ENCODE results near the gene ZNF423.

Gene ZNF423

GRCh38 chr16:49637933-49638672, 217.8 kb downstream of the ZNF423 start:
- Histone ChIP-seq H3K9ac (ENCODE audit: low read depth, low read length) (no peak overlapping the region), H3K4me2 (ENCODE audit: low read length) (no peak overlapping the region)

GRCh38 chr16:49637511-49637910, 218.4 kb downstream of the ZNF423 start:
- Histone ChIP-seq H3K9ac (ENCODE audit: low read depth, low read length) (no peak overlapping the region), H3K9me3 (replicated peaks; ENCODE audit: low read length) (no peaks in the 10 kb centered on the region), H3K36me3 (ENCODE audit: insufficient read depth, low read length) (no peaks in the 10 kb centered on the region), H3K4me1 (ENCODE audit: control insufficient read depth, insufficient read depth, low read length) (peaks cover 19% of the 10 kb centered on the region), H3K4me3 (ENCODE audit: low read length) (no peak overlapping the region), H3K27me3 (ENCODE audit: control insufficient read depth, insufficient read depth, low read length) (no peaks in the 10 kb centered on the region), H3K4me2 (ENCODE audit: low read length) (no peak overlapping the region)

More at GRCh38 chr16:49637933-49638672, 217.8 kb downstream of the ZNF423 start:
- Histone ChIP-seq H3K9me3 (replicated peaks; ENCODE audit: low read length) (no peaks in the 10 kb centered on the region), H3K27me3 (ENCODE audit: control insufficient read depth, insufficient read depth, low read length) (no peaks in the 10 kb centered on the region), H3K4me1 (ENCODE audit: control insufficient read depth, insufficient read depth, low read length) (peaks cover 25% of the 10 kb centered on the region), H3K36me3 (ENCODE audit: insufficient read depth, low read length) (no peaks in the 10 kb centered on the region), H3K4me3 (ENCODE audit: low read length) (no peak overlapping the region)

GRCh38 chr16:49636608-49637007, 219.3 kb downstream of the ZNF423 start:
- H3K9ac ChIP-seq (ENCODE audit: low read depth, low read length), result no peak overlapping the region
- H3K4me2 ChIP-seq (ENCODE audit: low read length), result no peak overlapping the region
- no peaks in the 10 kb centered on the region for H3K36me3 ChIP-seq (ENCODE audit: insufficient read depth, low read length)
- H3K4me1 ChIP-seq (ENCODE audit: control insufficient read depth, insufficient read depth, low read length), result peaks cover 23% of the 10 kb centered on the region
- H3K4me3 ChIP-seq (ENCODE audit: low read length), result no peak overlapping the region
- H3K9me3 ChIP-seq (replicated peaks; ENCODE audit: low read length), result no peaks in the 10 kb centered on the region
- H3K27me3 ChIP-seq (ENCODE audit: control insufficient read depth, insufficient read depth, low read length), result no peaks in the 10 kb centered on the region

DNA sequence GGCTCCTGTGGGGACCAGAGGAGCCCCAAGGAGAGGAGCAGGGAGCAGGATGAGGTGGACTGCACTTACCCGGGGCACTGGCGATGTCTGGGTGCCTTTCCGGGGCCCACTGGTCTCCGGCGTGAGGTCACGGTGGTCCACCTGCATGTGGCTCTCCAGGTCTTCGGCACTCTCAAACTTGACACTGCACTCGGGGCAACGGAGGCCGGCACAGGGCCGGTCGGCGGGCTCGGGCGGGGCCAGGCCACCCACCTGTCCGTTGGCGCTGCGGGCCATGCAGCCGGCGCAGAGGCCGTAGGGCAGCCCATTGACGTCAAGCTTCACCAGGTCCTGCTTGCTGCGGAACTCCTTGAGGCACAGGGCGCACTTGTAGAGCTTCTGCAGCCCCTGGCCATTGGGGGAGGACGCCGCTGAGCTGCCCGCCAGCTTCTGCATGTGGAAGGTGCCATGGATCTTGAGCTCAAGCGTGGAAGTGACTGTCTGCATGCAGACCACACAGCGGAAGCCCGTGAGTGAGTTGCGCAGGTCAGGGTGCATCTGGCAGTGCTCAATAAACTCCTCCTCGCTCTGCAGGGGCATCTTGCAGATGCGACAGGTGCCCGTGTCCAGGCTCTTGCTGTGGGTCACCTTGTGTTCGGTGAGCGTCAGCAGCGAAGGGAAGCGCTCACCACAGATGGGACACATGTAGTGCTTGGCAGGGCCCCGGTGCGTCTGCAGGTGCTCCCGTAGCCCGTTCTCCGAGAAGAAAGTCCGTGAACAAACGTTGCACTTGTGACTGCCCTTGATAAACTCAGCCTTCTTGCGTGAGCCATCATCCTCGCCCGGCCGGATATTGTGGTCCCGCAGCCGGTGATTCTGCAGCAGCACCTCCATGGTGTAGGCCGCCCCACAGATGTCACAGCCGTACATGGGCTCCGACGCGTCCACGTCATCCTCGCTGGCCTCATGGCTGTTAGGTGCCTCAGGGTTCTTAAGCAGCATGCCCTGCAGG, 220.0 kb downstream of the ZNF423 start:
- Histone ChIP-seq H3K36me3 (ENCODE audit: insufficient read depth, low read length) (no peaks in the 10 kb centered on the region), H3K9ac (ENCODE audit: low read depth, low read length) (no peak overlapping the region), H3K27me3 (ENCODE audit: control insufficient read depth, insufficient read depth, low read length) (no peaks in the 10 kb centered on the region), H3K4me3 (ENCODE audit: low read length) (no peak overlapping the region), H3K4me2 (ENCODE audit: low read length) (no peak overlapping the region), H3K9me3 (replicated peaks; ENCODE audit: low read length) (no peaks in the 10 kb centered on the region), H3K4me1 (ENCODE audit: control insufficient read depth, insufficient read depth, low read length) (peaks cover 28% of the 10 kb centered on the region)

- H3K27me3 ChIP-seq (ENCODE audit: control insufficient read depth, insufficient read depth, low read length), result no peaks in the 10 kb centered on the region
- no peak overlapping the region for H3K9ac ChIP-seq (ENCODE audit: low read depth, low read length)
- no peaks in the 10 kb centered on the region for H3K9me3 ChIP-seq (replicated peaks; ENCODE audit: low read length)
Observed at GRCh38 chr16:49635009-49635350, 220.9 kb downstream of the ZNF423 start.

GRCh38 chr16:49634235-49635008, 221.5 kb downstream of the ZNF423 start:
- Histone ChIP-seq H3K27me3 (ENCODE audit: control insufficient read depth, insufficient read depth, low read length) (no peaks in the 10 kb centered on the region), H3K4me2 (ENCODE audit: low read length) (no peak overlapping the region), H3K4me3 (ENCODE audit: low read length) (no peak overlapping the region), H3K9ac (ENCODE audit: low read depth, low read length) (no peak overlapping the region), H3K4me1 (ENCODE audit: control insufficient read depth, insufficient read depth, low read length) (peaks cover 19% of the 10 kb centered on the region), H3K9me3 (replicated peaks; ENCODE audit: low read length) (no peaks in the 10 kb centered on the region), H3K36me3 (ENCODE audit: insufficient read depth, low read length) (no peaks in the 10 kb centered on the region)

More at GRCh38 chr16:49635009-49635350, 220.9 kb downstream of the ZNF423 start:
- no peak overlapping the region for H3K4me3 ChIP-seq (ENCODE audit: low read length)
- peaks cover 24% of the 10 kb centered on the region for H3K4me1 ChIP-seq (ENCODE audit: control insufficient read depth, insufficient read depth, low read length)
- H3K4me2 ChIP-seq (ENCODE audit: low read length), result no peak overlapping the region
- no peaks in the 10 kb centered on the region for H3K36me3 ChIP-seq (ENCODE audit: insufficient read depth, low read length)

DNA sequence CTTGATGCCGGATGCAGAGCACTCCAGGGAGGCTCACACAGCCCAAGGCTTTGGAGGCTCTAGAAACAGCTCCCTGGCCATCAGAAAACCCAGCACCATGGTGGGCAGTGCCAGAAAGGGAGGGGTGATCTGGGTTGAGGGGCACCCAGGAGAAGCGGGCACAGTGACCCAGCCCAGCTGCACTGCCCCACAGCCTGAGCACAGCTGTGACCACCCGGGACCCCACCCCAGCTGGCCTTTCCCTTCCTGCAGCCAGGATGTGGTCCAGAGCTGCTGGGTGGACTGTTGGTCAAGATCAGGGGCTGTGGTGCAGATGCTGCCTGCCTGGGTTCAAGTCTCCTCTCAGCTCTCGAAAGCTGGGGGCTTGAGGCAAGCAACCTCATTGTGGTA, 223.1 kb downstream of the ZNF423 start:
- no peaks in the 10 kb centered on the region for H3K27me3 ChIP-seq (ENCODE audit: control insufficient read depth, insufficient read depth, low read length)
- H3K4me2 ChIP-seq (ENCODE audit: low read length), result no peak overlapping the region
- no peak overlapping the region for H3K9ac ChIP-seq (ENCODE audit: low read depth, low read length)
- H3K4me1 ChIP-seq (ENCODE audit: control insufficient read depth, insufficient read depth, low read length), result peaks cover 10% of the 10 kb centered on the region
- H3K4me3 ChIP-seq (ENCODE audit: low read length), result no peak overlapping the region
- no peaks in the 10 kb centered on the region for H3K36me3 ChIP-seq (ENCODE audit: insufficient read depth, low read length)
- no peaks in the 10 kb centered on the region for H3K9me3 ChIP-seq (replicated peaks; ENCODE audit: low read length)

DNA sequence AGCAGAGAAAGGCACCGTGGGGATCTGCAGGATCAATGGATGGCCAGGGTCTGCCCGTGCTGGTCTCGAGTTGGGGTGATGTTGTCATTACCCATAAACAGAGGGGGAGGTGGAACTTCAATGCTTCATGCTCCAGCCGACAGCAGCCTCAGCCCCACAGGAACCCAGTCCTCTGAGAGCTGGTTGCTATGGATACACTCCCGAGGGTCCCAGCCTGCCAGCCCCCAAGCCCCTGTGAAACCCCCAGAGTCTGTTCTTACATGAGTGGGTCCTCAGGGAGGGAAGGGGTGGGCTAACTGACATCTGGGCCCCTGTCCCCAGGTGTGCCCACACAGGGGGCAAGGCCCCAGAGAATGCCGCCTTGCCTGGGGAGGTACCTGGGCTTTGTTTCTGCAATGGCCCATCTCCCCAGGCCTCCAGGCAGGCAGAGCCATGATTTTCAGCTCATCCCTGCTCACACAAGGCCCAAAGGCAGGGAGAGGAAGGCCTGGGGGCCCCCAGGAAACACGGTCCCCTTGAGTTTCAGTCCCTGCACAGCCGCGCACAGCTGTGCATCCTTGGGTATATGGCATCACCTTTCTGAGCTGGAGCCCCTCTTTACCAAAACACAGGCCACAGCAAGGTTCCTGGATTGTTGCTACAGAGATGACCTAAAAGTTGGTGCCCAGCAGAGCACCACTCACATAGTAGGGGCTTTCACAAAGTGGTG, 223.7 kb downstream of the ZNF423 start:
- Histone ChIP-seq H3K36me3 (ENCODE audit: insufficient read depth, low read length) (no peaks in the 10 kb centered on the region), H3K27me3 (ENCODE audit: control insufficient read depth, insufficient read depth, low read length) (no peaks in the 10 kb centered on the region), H3K9me3 (replicated peaks; ENCODE audit: low read length) (no peaks in the 10 kb centered on the region), H3K4me3 (ENCODE audit: low read length) (no peak overlapping the region), H3K9ac (ENCODE audit: low read depth, low read length) (no peak overlapping the region), H3K4me2 (ENCODE audit: low read length) (no peak overlapping the region), H3K4me1 (ENCODE audit: control insufficient read depth, insufficient read depth, low read length) (peaks cover 10% of the 10 kb centered on the region)

- Histone ChIP-seq H3K4me1 (ENCODE audit: control insufficient read depth, insufficient read depth, low read length) (peaks cover 10% of the 10 kb centered on the region), H3K27me3 (ENCODE audit: control insufficient read depth, insufficient read depth, low read length) (no peaks in the 10 kb centered on the region), H3K9me3 (replicated peaks; ENCODE audit: low read length) (no peaks in the 10 kb centered on the region), H3K4me3 (ENCODE audit: low read length) (no peak overlapping the region), H3K9ac (ENCODE audit: low read depth, low read length) (no peak overlapping the region), H3K4me2 (ENCODE audit: low read length) (no peak overlapping the region), H3K36me3 (ENCODE audit: insufficient read depth, low read length) (no peaks in the 10 kb centered on the region)
Observed at GRCh38 chr16:49631187-49632041, 224.5 kb downstream of the ZNF423 start.

DNA sequence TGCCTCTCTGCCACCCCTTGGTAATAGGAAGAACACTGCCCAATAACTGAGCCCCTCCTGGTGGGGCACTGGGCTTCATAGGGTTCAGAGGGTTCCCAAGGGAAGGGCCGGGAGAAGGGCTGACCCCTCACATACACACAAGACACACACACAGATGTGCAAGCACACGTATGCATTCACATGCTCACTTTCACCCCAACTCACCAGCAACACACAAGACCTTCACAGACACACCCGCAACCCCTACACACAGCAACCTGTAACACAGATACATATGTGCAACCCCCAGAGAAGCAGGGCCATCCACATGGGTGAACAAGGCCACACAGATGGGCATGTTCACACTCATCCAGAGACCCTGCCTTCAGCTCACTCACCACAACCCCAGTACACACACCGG, 225.1 kb downstream of the ZNF423 start:
- Histone ChIP-seq H3K27me3 (ENCODE audit: control insufficient read depth, insufficient read depth, low read length) (no peaks in the 10 kb centered on the region), H3K9ac (ENCODE audit: low read depth, low read length) (no peak overlapping the region), H3K4me2 (ENCODE audit: low read length) (no peak overlapping the region), H3K4me3 (ENCODE audit: low read length) (no peak overlapping the region), H3K36me3 (ENCODE audit: insufficient read depth, low read length) (no peaks in the 10 kb centered on the region), H3K9me3 (replicated peaks; ENCODE audit: low read length) (no peaks in the 10 kb centered on the region), H3K4me1 (ENCODE audit: control insufficient read depth, insufficient read depth, low read length) (peaks cover 10% of the 10 kb centered on the region)

Data from skeletal muscle satellite cell (primary cell).